Breast epithelium (tissue), 3 donors: ENCODE data around the gene PSMF1.

Experiments
- CTCF ChIP-seq, 3 donors: fragments of 450-650 bp; IDR thresholded peaks; one replicate each; pipeline ENCODE4 v1.5.1; 2016 to 2017; ENCODE audit warnings: antibody characterized with exemption in 3 of 3, mild to moderate bottlenecking in 3 of 3, moderate library complexity in 3 of 3
- POLR2A ChIP-seq: fragments of 450-650 bp; IDR thresholded peaks from one replicate; pipeline ENCODE4 v1.6.1; 2016; ENCODE audit warnings: antibody characterized with exemption, mild to moderate bottlenecking, moderate library complexity
- POLR2AphosphoS5 ChIP-seq, 3 donors: sonication (generic); formaldehyde crosslinking; IDR thresholded peaks; one replicate each; pipeline ENCODE4 v1.6.1; 2017; ENCODE audit warnings: antibody characterized with exemption in 3 of 3

GRCh38 chr20:1105599-1106194 is 12.7 kb upstream of the PSMF1 start:
- TF ChIP-seq CTCF (IDR thresholded peaks at IDR 0.05) (no peak), POLR2AphosphoS5 (IDR thresholded peaks at IDR 0.05) (no peak), POLR2A (no peak)
